ENCODE data around the gene SMIM36.
"Not testable (repeated sequence)": the region's sequence is repeated elsewhere in the genome, so short reads cannot be mapped to it uniquely, and the experiment has no call there.

The SMIM36 gene

DNA sequence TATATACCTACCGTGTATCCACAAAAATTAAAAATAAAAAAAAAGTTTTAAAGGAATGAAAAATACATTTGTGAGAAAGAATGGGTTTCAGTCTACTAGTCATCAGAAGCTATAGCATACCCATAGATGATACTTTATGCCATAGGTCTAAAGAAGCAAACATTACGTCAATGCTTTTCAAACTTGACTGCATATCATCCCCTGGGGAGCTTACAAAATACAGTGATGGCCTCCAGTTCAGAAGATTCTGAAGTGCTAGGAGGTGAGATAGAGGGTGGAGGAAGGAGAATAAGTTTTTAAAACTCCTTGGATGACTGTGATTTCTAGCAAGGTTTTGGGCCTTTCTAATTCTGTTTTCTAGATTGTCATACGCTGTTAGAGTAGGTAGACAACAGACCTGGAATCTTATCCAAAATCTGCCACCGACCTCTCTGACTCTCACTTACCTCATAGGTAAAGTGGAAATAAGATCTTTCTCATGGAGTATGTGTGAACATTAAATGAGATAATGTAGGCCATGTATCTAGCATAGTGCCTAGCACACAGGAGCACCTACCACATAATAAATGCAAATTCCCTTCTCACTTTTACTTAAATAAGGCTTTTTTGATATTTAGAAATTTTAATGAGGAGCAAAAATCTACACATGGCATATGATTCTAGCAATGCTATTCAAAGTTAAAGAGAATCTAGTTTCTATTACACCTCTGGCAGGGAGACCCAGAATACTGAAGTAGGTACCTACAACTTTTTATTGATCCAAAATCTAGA, 102.0 kb downstream of the SMIM36 start:
- DNase-seq (ENCODE audit: low read depth) = no peak

DNA sequence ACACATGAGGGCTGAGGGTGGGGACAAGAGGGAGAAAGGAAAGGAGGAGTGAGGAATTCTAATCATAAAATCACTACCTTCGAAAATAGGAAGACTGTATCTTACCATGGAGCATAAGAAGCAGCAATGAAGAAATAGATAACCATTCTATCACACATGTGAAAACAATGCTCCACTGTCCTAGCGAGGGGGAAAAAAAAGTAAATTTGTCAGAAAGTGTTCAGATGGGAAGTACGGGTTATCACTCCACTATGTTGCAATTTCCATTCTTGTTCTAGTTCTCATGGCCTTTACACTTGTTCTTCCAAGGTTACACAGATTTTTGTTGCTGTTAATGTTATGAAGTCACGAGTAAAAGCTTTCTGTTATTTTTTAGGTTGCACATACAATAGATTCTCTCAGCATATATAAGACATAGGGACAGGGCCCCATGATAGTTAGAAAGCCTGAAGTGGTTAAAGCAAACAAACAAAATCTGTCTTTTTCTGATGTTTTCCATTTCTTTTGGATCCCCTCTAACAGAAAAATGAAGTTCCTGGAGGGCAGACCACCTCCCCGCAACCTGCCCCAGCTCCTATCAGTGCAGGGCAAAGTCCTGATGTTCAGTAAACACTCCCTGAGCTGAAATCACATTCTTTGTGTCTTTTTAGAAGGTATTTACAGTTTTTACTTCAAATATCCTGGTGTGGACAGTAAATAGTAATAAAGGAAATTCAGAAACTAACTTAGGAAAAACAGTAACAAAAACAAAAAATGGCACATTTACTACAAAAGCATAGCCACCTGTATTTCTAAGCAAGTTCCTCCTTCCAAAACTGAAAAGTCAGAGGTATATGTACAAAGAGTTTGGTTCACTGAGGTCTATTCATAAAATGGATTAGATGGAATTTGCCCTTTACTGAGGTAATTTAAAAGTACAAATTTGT, 103.3 kb downstream of the SMIM36 start:
- in situ Hi-C loops (cut with HindIII; ENCODE audit: low sequenced_read_pairs) = no loop called here
- no peak for DNase-seq (ENCODE audit: low read depth)

More for the DNA sequence above, 102.0 kb downstream of the SMIM36 start:
- in situ Hi-C loops (cut with HindIII; ENCODE audit: low sequenced_read_pairs) = no loop called here
- TF ChIP-seq CTCF (IDR thresholded peaks at IDR 0.05; ENCODE audit: low read depth, low read length, missing control alignments) = no peak
- H3K4me3 ChIP-seq (ENCODE audit: low read depth, low read length) = no peak overlapping the region

GRCh38 chr17:55405600-55405999, 105.7 kb downstream of the SMIM36 start:
- in situ Hi-C loops (cut with HindIII; ENCODE audit: low sequenced_read_pairs) = no loop called here
- TF ChIP-seq CTCF (IDR thresholded peaks at IDR 0.05; ENCODE audit: low read depth, low read length, missing control alignments) = no peak
- DNase-seq (ENCODE audit: low read depth) = no peak
- no peak overlapping the region for H3K4me3 ChIP-seq (ENCODE audit: low read depth, low read length)

More for the DNA sequence above, 103.3 kb downstream of the SMIM36 start:
- no peak overlapping the region for H3K4me3 ChIP-seq (ENCODE audit: low read depth, low read length)
- TF ChIP-seq CTCF (IDR thresholded peaks at IDR 0.05; ENCODE audit: low read depth, low read length, missing control alignments) = no peak

GRCh38 chr17:55404197-55404596, 107.1 kb downstream of the SMIM36 start:
- H3K4me3 ChIP-seq (ENCODE audit: low read depth, low read length); DNase-seq (ENCODE audit: low read depth); in situ Hi-C loops (cut with HindIII; ENCODE audit: low sequenced_read_pairs): not testable (repeated sequence)

GRCh38 chr17:55402374-55402773, 108.9 kb downstream of the SMIM36 start:
- no peak overlapping the region for H3K4me3 ChIP-seq (ENCODE audit: low read depth, low read length)
- no peak for DNase-seq (ENCODE audit: low read depth)
- in situ Hi-C loops (cut with HindIII; ENCODE audit: low sequenced_read_pairs) = no loop called here
- no peak for TF ChIP-seq CTCF (IDR thresholded peaks at IDR 0.05; ENCODE audit: low read depth, low read length, missing control alignments)
